WTC11 (cell line): ENCODE results near the gene KHSRP. TPM values are rescaled to one million over a fixed set of nuclear protein-coding genes. Genes with fewer than 3 reads are reported as not detected.

Experiments used
- ATF1 ChIP-seq: sonication (generic); formaldehyde crosslinking; IDR thresholded peaks from 2 replicates; pipeline ENCODE4 v1.8.1; 2023; ENCODE audit warnings: mild to moderate bottlenecking, moderate library complexity, missing genetic modification reagents
- ATF2 ChIP-seq: sonication (generic); formaldehyde crosslinking; IDR thresholded peaks from 2 replicates; pipeline ENCODE4 v1.8.1; 2022; ENCODE audit warnings: low read depth, missing genetic modification reagents, borderline replicate concordance
- ATF6 ChIP-seq: sonication (generic); formaldehyde crosslinking; IDR thresholded peaks from 2 replicates; pipeline ENCODE4 v1.8.1; 2023; ENCODE audit warnings: mild to moderate bottlenecking, missing genetic modification reagents
- E2F5 ChIP-seq: sonication (generic); formaldehyde crosslinking; IDR thresholded peaks from 2 replicates; pipeline ENCODE4 v1.8.1; 2022; ENCODE audit warnings: mild to moderate bottlenecking, moderate library complexity, missing genetic modification reagents
- ELF4 ChIP-seq: sonication (generic); formaldehyde crosslinking; IDR thresholded peaks from 2 replicates; pipeline ENCODE4 v1.8.1; 2022; ENCODE audit warnings: low read depth, mild to moderate bottlenecking, moderate library complexity, missing genetic modification reagents
- ESRRA ChIP-seq: sonication (generic); formaldehyde crosslinking; IDR thresholded peaks from 2 replicates; pipeline ENCODE4 v1.8.1; 2022; ENCODE audit warnings: mild to moderate bottlenecking, missing genetic modification reagents, borderline replicate concordance
- FOXJ3 ChIP-seq: sonication (generic); formaldehyde crosslinking; IDR thresholded peaks from 2 replicates; pipeline ENCODE4 v1.9.0; 2021; ENCODE audit warnings: missing genetic modification reagents, mild to moderate bottlenecking, borderline replicate concordance
- GRHL2 ChIP-seq: fragments of 250-450 bp; sonication (Bioruptor Pico); IDR thresholded peaks from 2 replicates; pipeline ENCODE4 v1.8.0; 2022; ENCODE audit warnings: mild to moderate bottlenecking, moderate library complexity; ENCODE audit not compliant: insufficient replicate concordance, severe bottlenecking
- JUN ChIP-seq: sonication (generic); formaldehyde crosslinking; IDR thresholded peaks from 2 replicates; pipeline ENCODE4 v1.8.0; 2023; ENCODE audit warnings: mild to moderate bottlenecking, missing genetic modification reagents
- KAT7 ChIP-seq: sonication (generic); formaldehyde crosslinking; IDR thresholded peaks from 2 replicates; pipeline ENCODE4 v1.8.1; 2023; ENCODE audit warnings: missing genetic modification reagents, mild to moderate bottlenecking, borderline replicate concordance
- MXD4 ChIP-seq: fragments of 250-450 bp; sonication (Bioruptor Pico); IDR thresholded peaks from 2 replicates; pipeline ENCODE4 v1.8.0; 2021; ENCODE audit warnings: mild to moderate bottlenecking, moderate library complexity, borderline replicate concordance
- NFYB ChIP-seq: sonication (generic); formaldehyde crosslinking; conservative IDR thresholded peaks from 2 replicates; pipeline ENCODE4 v1.8.0; 2022; ENCODE audit warnings: low read depth, missing genetic modification reagents
- NR1H2 ChIP-seq: sonication (generic); formaldehyde crosslinking; IDR thresholded peaks from 2 replicates; pipeline ENCODE4 v1.9.0; 2021; ENCODE audit warnings: mild to moderate bottlenecking, moderate library complexity, missing genetic modification reagents
- NR2C2 ChIP-seq: sonication (generic); formaldehyde crosslinking; IDR thresholded peaks from 2 replicates; pipeline ENCODE4 v1.8.0; 2022; ENCODE audit warnings: mild to moderate bottlenecking, missing genetic modification reagents
- RORB ChIP-seq: fragments of 250-450 bp; sonication (Bioruptor Pico); IDR thresholded peaks from 2 replicates; pipeline ENCODE4 v1.9.0; 2021; ENCODE audit warnings: mild to moderate bottlenecking
- SMAD3 ChIP-seq: sonication (generic); formaldehyde crosslinking; IDR thresholded peaks from 2 replicates; pipeline ENCODE4 v1.8.0; 2022; ENCODE audit warnings: missing genetic modification reagents, mild to moderate bottlenecking, borderline replicate concordance
- SMAD4 ChIP-seq: sonication (generic); formaldehyde crosslinking; IDR thresholded peaks from 2 replicates; pipeline ENCODE4 v1.8.0; 2022; ENCODE audit warnings: mild to moderate bottlenecking, missing genetic modification reagents
- TP53 ChIP-seq: sonication (generic); formaldehyde crosslinking; IDR thresholded peaks from 2 replicates; pipeline ENCODE4 v1.8.1; 2023; ENCODE audit warnings: mild to moderate bottlenecking, missing genetic modification reagents
- ZBTB43 ChIP-seq: sonication (generic); formaldehyde crosslinking; IDR thresholded peaks from 2 replicates; pipeline ENCODE4 v1.8.1; 2023; ENCODE audit warnings: mild to moderate bottlenecking, missing genetic modification reagents
- ZNF281 ChIP-seq: sonication (generic); formaldehyde crosslinking; IDR thresholded peaks from 2 replicates; pipeline ENCODE4 v1.8.0; 2023; ENCODE audit warnings: mild to moderate bottlenecking, missing genetic modification reagents
- ZNF423 ChIP-seq: fragments of 250-450 bp; sonication (Bioruptor Pico); IDR thresholded peaks from 2 replicates; pipeline ENCODE4 v2.1.2; 2022; ENCODE audit warnings: mild to moderate bottlenecking, moderate library complexity
- ZNF512 ChIP-seq: sonication (generic); formaldehyde crosslinking; IDR thresholded peaks from 2 replicates; pipeline ENCODE4 v1.8.1; 2022; ENCODE audit warnings: missing genetic modification reagents, borderline replicate concordance
- ZSCAN18 ChIP-seq: fragments of 250-450 bp; sonication (Bioruptor Pico); IDR thresholded peaks from 2 replicates; pipeline ENCODE4 v2.1.2; 2022; ENCODE audit warnings: mild to moderate bottlenecking, moderate library complexity
- total RNA-seq: library from RNA; stranded (reverse); gene quantifications from 3 replicates; pipeline ENCODE4 v1.2.3, GENCODE V29; 2021
- TF ChIP-seq, protein P1 (sequence below): sonication (generic); formaldehyde crosslinking; IDR thresholded peaks from 2 replicates; pipeline ENCODE4 v1.8.0; 2022; ENCODE audit warnings: mild to moderate bottlenecking, missing genetic modification reagents
- TF ChIP-seq, protein P2 (sequence below): sonication (generic); formaldehyde crosslinking; IDR thresholded peaks from 2 replicates; pipeline ENCODE4 v1.8.0; 2022; ENCODE audit warnings: mild to moderate bottlenecking, missing genetic modification reagents

KHSRP gene
- total RNA-seq, 1 experiment from 2014 or later: 572 TPM

- no peak for TF ChIP-seq E2F5 (CRISPR knock-in tag)
- TF ChIP-seq NFYB (CRISPR knock-in tag): peak; percentile 55; the same call in 1 of the 2 replicates
- TF ChIP-seq ZNF281 (CRISPR knock-in tag): no peak
- no peak for TF ChIP-seq ATF2 (CRISPR knock-in tag)
- TF ChIP-seq, protein P1, sequence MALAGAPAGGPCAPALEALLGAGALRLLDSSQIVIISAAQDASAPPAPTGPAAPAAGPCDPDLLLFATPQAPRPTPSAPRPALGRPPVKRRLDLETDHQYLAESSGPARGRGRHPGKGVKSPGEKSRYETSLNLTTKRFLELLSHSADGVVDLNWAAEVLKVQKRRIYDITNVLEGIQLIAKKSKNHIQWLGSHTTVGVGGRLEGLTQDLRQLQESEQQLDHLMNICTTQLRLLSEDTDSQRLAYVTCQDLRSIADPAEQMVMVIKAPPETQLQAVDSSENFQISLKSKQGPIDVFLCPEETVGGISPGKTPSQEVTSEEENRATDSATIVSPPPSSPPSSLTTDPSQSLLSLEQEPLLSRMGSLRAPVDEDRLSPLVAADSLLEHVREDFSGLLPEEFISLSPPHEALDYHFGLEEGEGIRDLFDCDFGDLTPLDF: no peak
- TF ChIP-seq MXD4: no peak
- TF ChIP-seq FOXJ3 (CRISPR knock-in tag): no peak
- TF ChIP-seq ATF6 (CRISPR knock-in tag): no peak
- TF ChIP-seq JUN (CRISPR knock-in tag): no peak
- TF ChIP-seq ZNF423 (CRISPR knock-in tag): no peak
- no peak for TF ChIP-seq KAT7
- no peak for TF ChIP-seq RORB (CRISPR knock-in tag)
- no peak for TF ChIP-seq SMAD3 (CRISPR knock-in tag)
- no peak for TF ChIP-seq ESRRA (CRISPR knock-in tag)
- TF ChIP-seq ZNF512 (CRISPR knock-in tag): no peak
- TF ChIP-seq NR1H2 (CRISPR knock-in tag): no peak
- no peak for TF ChIP-seq ATF1 (CRISPR knock-in tag)
- TF ChIP-seq ZBTB43 (CRISPR knock-in tag): no peak
- no peak for TF ChIP-seq GRHL2 (CRISPR knock-in tag)
- TF ChIP-seq, protein P2, sequence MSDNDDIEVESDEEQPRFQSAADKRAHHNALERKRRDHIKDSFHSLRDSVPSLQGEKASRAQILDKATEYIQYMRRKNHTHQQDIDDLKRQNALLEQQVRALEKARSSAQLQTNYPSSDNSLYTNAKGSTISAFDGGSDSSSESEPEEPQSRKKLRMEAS (CRISPR knock-in tag): peak; percentile 74
- no peak for TF ChIP-seq TP53 (CRISPR knock-in tag)
- no peak for TF ChIP-seq ELF4 (CRISPR knock-in tag)
- no peak for TF ChIP-seq NR2C2
- TF ChIP-seq ZSCAN18 (CRISPR knock-in tag): no peak
- TF ChIP-seq SMAD4 (CRISPR knock-in tag): no peak
Measured at GRCh38 chr19:6460099-6460884, 35.7 kb upstream of the KHSRP start (continued).
